NCI-H748 (cell line): ENCODE results near the gene PDCD11.
"Not testable (repeated sequence)": the region's sequence is repeated elsewhere in the genome, so short reads cannot be mapped to it uniquely, and the experiment has no call there.

Experiments
- DNase-seq: peaks from one replicate; lab custom pipeline; 2025; ENCODE audit not compliant: unreplicated experiment; lab: John Stamatoyannopoulos, UW

PDCD11 gene

GRCh38 chr10:103415581-103415980, 19.2 kb downstream of the PDCD11 start:
- DNase-seq = no peak

- peak; percentile 42 for DNase-seq
These were observed 20.2 kb downstream of the PDCD11 start for GRCh38 chr10:103416436-103417147.

GRCh38 chr10:103417148-103417469, 20.7 kb downstream of the PDCD11 start:
- not testable (repeated sequence) for DNase-seq

- DNase-seq = no peak
These were observed 21.2 kb downstream of the PDCD11 start for GRCh38 chr10:103417601-103418000.

GRCh38 chr10:103419101-103419500, 22.7 kb downstream of the PDCD11 start:
- DNase-seq = no peak

GRCh38 chr10:103423748-103424147, 27.3 kb downstream of the PDCD11 start:
- no peak for DNase-seq

- no peak for DNase-seq
These were observed 31.4 kb downstream of the PDCD11 start for GRCh38 chr10:103427866-103428265.

GRCh38 chr10:103428989-103429643, 32.7 kb downstream of the PDCD11 start:
- no peak for DNase-seq

- DNase-seq = no peak
These were observed 33.2 kb downstream of the PDCD11 start for GRCh38 chr10:103429647-103430046.

GRCh38 chr10:103431902-103432301, 35.5 kb downstream of the PDCD11 start:
- DNase-seq = no peak

- no peak for DNase-seq
These were observed 37.4 kb downstream of the PDCD11 start for GRCh38 chr10:103433858-103434257.

- no peak for DNase-seq
These were observed 43.4 kb downstream of the PDCD11 start for GRCh38 chr10:103439776-103440175.

- DNase-seq = no peak
These were observed 44.0 kb downstream of the PDCD11 start for GRCh38 chr10:103440416-103440815.

- no peak for DNase-seq
These were observed 44.8 kb downstream of the PDCD11 start for GRCh38 chr10:103441206-103441605.

- no peak for DNase-seq
These were observed 45.2 kb downstream of the PDCD11 start for GRCh38 chr10:103441611-103442010.

- no peak for DNase-seq
These were observed 45.6 kb downstream of the PDCD11 start for GRCh38 chr10:103442031-103442461.

GRCh38 chr10:103443475-103444185, 47.2 kb downstream of the PDCD11 start:
- no peak for DNase-seq

- DNase-seq = no peak
These were observed 48.1 kb downstream of the PDCD11 start for GRCh38 chr10:103444478-103444877.

- DNase-seq = no peak
These were observed 48.9 kb downstream of the PDCD11 start for GRCh38 chr10:103445366-103445765.

- DNase-seq = no peak
These were observed 49.5 kb downstream of the PDCD11 start for GRCh38 chr10:103445767-103446567.

GRCh38 chr10:103447187-103447586, 50.8 kb downstream of the PDCD11 start:
- no peak for DNase-seq
